ENCODE results near the gene ZNF628.

Gene ZNF628

GRCh38 chr19:55481148-55481793 is 4.9 kb downstream of the ZNF628 start:
- peaks cover 4% of the 10 kb centered on the region for H3K36me3 Mint-ChIP-seq (ENCODE audit: low read depth)
- H3K27me3 Mint-ChIP-seq (ENCODE audit: low read depth) = no peaks in the 10 kb centered on the region
- no peak overlapping the region for H3K27ac Mint-ChIP-seq
- no peak for DNase-seq (ENCODE audit: low spot score)
- H3K4me3 Mint-ChIP-seq = no peak overlapping the region
- peaks cover 20% of the 10 kb centered on the region for H3K4me1 Mint-ChIP-seq (ENCODE audit: low read depth)
- no peaks in the 10 kb centered on the region for H3K9me3 Mint-ChIP-seq

DNA sequence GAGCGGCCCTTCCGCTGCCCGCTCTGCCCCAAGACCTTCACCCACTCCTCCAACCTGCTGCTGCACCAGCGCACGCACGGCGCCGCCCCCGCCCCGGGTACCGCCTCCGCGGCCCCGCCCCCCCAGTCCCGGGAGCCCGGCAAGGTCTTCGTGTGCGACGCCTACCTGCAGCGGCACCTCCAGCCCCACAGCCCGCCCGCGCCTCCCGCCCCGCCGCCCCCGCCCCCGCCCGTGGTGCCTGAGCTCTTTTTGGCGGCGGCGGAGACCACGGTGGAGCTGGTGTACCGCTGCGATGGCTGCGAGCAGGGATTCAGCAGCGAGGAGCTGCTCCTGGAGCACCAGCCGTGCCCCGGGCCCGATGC is 5.4 kb downstream of the ZNF628 start:
- no peak for DNase-seq (ENCODE audit: low spot score)
- peaks cover 4% of the 10 kb centered on the region for H3K36me3 Mint-ChIP-seq (ENCODE audit: low read depth)
- no peaks in the 10 kb centered on the region for H3K9me3 Mint-ChIP-seq
- peaks cover 20% of the 10 kb centered on the region for H3K4me1 Mint-ChIP-seq (ENCODE audit: low read depth)
- no peak overlapping the region for H3K27ac Mint-ChIP-seq
- H3K27me3 Mint-ChIP-seq (ENCODE audit: low read depth) = no peaks in the 10 kb centered on the region
- no peak overlapping the region for H3K4me3 Mint-ChIP-seq

GRCh38 chr19:55482156-55482961 is 5.9 kb downstream of the ZNF628 start:
- Mint-ChIP-seq H3K27me3 (ENCODE audit: low read depth) (no peaks in the 10 kb centered on the region), H3K4me3 (no peak overlapping the region), H3K9me3 (no peaks in the 10 kb centered on the region), H3K4me1 (ENCODE audit: low read depth) (peaks cover 17% of the 10 kb centered on the region), H3K36me3 (ENCODE audit: low read depth) (peaks cover 4% of the 10 kb centered on the region), H3K27ac (no peak overlapping the region)
- no peak for DNase-seq (ENCODE audit: low spot score)

- Mint-ChIP-seq H3K4me3 (no peak overlapping the region), H3K9me3 (no peaks in the 10 kb centered on the region), H3K27ac (no peak overlapping the region), H3K4me1 (ENCODE audit: low read depth) (peaks cover 11% of the 10 kb centered on the region), H3K36me3 (ENCODE audit: low read depth) (peaks cover 4% of the 10 kb centered on the region), H3K27me3 (ENCODE audit: low read depth) (no peaks in the 10 kb centered on the region)
- no peak for DNase-seq (ENCODE audit: low spot score)
These were observed 6.7 kb downstream of the ZNF628 start for GRCh38 chr19:55482967-55483705.

DNA sequence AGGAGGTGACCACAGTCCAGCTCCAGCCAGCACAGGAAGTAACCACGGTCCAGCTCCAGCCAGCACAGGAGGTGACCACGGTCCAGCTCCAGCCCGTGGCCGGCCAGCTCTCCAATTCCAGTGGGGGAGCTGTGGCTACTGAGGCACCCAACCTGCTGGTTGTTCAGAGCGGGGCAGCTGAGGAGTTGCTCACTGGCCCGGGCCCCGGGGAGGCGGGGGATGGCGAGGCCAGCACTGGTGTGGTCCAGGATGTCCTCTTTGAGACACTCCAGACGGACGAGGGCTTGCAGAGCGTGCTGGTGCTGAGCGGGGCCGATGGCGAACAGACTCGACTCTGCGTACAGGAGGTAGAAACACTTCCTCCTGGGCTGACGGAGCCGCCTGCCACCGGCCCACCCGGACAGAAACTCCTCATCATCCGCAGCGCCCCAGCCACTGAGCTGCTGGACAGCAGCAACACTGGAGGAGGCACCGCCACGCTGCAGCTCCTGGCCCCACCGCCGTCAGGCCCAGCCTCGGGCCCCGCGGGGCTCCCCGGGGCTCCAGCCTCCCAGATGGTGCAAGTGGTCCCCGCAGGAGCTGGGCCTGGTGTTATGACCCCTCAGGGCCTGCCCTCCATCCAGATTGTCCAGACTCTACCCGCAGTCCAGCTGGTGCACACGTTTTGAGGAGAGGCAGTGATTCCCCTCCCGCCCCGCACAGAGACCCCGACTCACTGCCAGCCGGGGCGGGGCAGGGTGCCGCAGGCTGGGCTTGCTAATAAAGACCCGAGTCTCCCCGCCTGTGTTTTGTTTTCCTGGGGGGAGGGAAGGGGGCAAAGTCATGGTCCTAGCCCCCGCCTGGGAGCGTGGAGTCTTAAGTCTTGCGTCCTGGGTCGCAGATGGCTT is 7.5 kb downstream of the ZNF628 start:
- H3K27ac Mint-ChIP-seq = peak overlapping the region; percentile 20
- DNase-seq (ENCODE audit: low spot score) = no peak
- peak overlapping the region; percentile 72 for H3K4me3 Mint-ChIP-seq
- H3K36me3 Mint-ChIP-seq (ENCODE audit: low read depth) = peaks cover 1% of the 10 kb centered on the region
- H3K9me3 Mint-ChIP-seq = no peaks in the 10 kb centered on the region
- H3K4me1 Mint-ChIP-seq (ENCODE audit: low read depth) = peaks cover 4% of the 10 kb centered on the region
- H3K27me3 Mint-ChIP-seq (ENCODE audit: low read depth) = no peaks in the 10 kb centered on the region

- Mint-ChIP-seq H3K36me3 (ENCODE audit: low read depth) (peaks cover 1% of the 10 kb centered on the region), H3K4me1 (ENCODE audit: low read depth) (peaks cover 1% of the 10 kb centered on the region), H3K27me3 (ENCODE audit: low read depth) (no peaks in the 10 kb centered on the region), H3K4me3 (peak within 1 kb of the TSS; percentile 75), H3K9me3 (no peaks in the 10 kb centered on the region), H3K27ac (peak within 1 kb of the TSS; percentile 70)
- peak; percentile 60 for DNase-seq (ENCODE audit: low spot score)
These were observed 8.4 kb downstream of the ZNF628 start, which contains the start of gene NAT14 for GRCh38 chr19:55484593-55485438. Gene NAT14 (plus strand): TSS chr19:55485188. CDS start chr19:55485709, 521 bp downstream.

GRCh38 chr19:55485439-55486011 is 9.1 kb downstream of the ZNF628 start:
- Mint-ChIP-seq H3K27ac (peak overlapping the region; percentile 70), H3K4me1 (ENCODE audit: low read depth) (peaks cover 1% of the 10 kb centered on the region), H3K36me3 (ENCODE audit: low read depth) (no peaks in the 10 kb centered on the region), H3K9me3 (no peaks in the 10 kb centered on the region), H3K27me3 (ENCODE audit: low read depth) (no peaks in the 10 kb centered on the region), H3K4me3 (peak overlapping the region; percentile 75)
- no peak for DNase-seq (ENCODE audit: low spot score)

DNA sequence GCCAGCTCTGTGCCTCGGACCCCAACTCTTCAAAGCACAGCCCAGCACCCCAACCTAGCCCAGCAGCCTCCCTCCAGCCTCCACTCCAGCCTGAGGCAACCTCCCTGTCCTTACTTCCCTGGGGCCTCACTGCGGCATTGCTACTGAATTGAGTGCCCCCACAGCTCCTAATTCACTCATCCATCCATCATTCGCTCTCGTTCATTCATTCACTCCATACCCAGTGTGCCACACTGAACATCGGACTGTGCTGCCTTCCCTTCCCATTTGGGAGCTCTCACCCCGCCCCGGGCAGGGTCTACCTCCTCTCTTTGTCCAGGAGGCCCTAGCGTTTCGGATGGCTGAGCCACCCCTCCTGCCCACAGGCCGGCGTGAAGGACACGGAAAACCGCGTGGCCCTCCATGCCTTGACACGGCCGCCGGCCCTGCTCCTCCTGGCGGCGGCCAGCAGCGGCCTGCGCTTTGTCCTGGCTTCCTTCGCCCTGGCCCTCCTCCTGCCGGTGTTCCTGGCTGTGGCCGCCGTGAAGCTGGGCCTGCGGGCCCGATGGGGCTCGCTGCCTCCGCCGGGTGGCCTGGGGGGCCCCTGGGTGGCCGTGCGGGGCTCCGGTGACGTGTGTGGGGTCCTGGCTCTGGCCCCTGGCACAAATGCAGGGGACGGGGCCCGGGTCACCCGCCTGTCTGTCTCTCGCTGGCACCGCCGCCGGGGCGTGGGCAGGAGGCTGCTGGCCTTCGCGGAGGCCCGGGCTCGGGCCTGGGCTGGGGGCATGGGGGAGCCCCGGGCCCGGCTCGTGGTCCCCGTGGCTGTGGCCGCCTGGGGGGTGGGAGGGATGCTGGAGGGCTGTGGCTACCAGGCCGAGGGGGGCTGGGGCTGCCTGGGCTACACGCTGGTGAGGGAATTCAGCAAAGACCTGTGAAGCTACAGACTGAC is 9.9 kb downstream of the ZNF628 start:
- peak overlapping the region; percentile 34 for H3K27ac Mint-ChIP-seq
- no peak for DNase-seq (ENCODE audit: low spot score)
- no peaks in the 10 kb centered on the region for H3K9me3 Mint-ChIP-seq
- no peaks in the 10 kb centered on the region for H3K36me3 Mint-ChIP-seq (ENCODE audit: low read depth)
- no peaks in the 10 kb centered on the region for H3K27me3 Mint-ChIP-seq (ENCODE audit: low read depth)
- H3K4me1 Mint-ChIP-seq (ENCODE audit: low read depth) = peaks cover 1% of the 10 kb centered on the region
- peak overlapping the region; percentile 58 for H3K4me3 Mint-ChIP-seq

GRCh38 chr19:55486971-55487923 is 10.8 kb downstream of the ZNF628 start:
- H3K9me3 Mint-ChIP-seq = no peaks in the 10 kb centered on the region
- peak; percentile 40 for DNase-seq (ENCODE audit: low spot score)
- H3K4me1 Mint-ChIP-seq (ENCODE audit: low read depth) = peaks cover 1% of the 10 kb centered on the region
- H3K27me3 Mint-ChIP-seq (ENCODE audit: low read depth) = peaks cover 2% of the 10 kb centered on the region
- no peak overlapping the region for H3K27ac Mint-ChIP-seq
- no peaks in the 10 kb centered on the region for H3K36me3 Mint-ChIP-seq (ENCODE audit: low read depth)
- peak overlapping the region; percentile 26 for H3K4me3 Mint-ChIP-seq

GRCh38 chr19:55487924-55488687 is 11.7 kb downstream of the ZNF628 start, which contains the start of gene SSC5D:
Gene SSC5D (plus strand): TSS chr19:55488436. CDS start chr19:55488590, 154 bp downstream.
- Mint-ChIP-seq H3K27ac (no peak within 1 kb of the TSS), H3K36me3 (ENCODE audit: low read depth) (no peaks in the 10 kb centered on the region), H3K4me3 (no peak within 1 kb of the TSS), H3K27me3 (ENCODE audit: low read depth) (peaks cover 2% of the 10 kb centered on the region), H3K9me3 (no peaks in the 10 kb centered on the region), H3K4me1 (ENCODE audit: low read depth) (peaks cover 1% of the 10 kb centered on the region)
- DNase-seq (ENCODE audit: low spot score) = no peak

Measured in T-helper 2 cell treated with Interferon-gamma antibody and Interleukin-4, amounts not matched to agents 5 μg/mL and 100 μg/mL, for 36 hours (primary cell).